IPS DF 6.9 (cell line): ENCODE data around the gene SLA2.
"Not testable (repeated sequence)": the region's sequence is repeated elsewhere in the genome, so short reads cannot be mapped to it uniquely, and the experiment has no call there.

ENCODE experiments used
- DNase-seq: peaks from one replicate; pipeline ENCODE4 v3.0.0-alpha.2; 2013; ENCODE audit warnings: low read depth, low spot score
- H3K27ac ChIP-seq: one replicate; pipeline ENCODE4 v1.5.1; 2013; ENCODE audit warnings: low read length, control low read depth
- H3K27me3 ChIP-seq: 2 replicates; pipeline ENCODE4 v1.6.1; 2013; ENCODE audit warnings: mild to moderate bottlenecking, low read length; ENCODE audit not compliant: control insufficient read depth, insufficient read depth
- H3K36me3 ChIP-seq: 2 replicates; pipeline ENCODE4 v1.6.1; 2013; ENCODE audit warnings: low read length; ENCODE audit not compliant: control insufficient read depth, insufficient read depth
- H3K4me1 ChIP-seq: 2 replicates; pipeline ENCODE4 v1.6.1; 2013; ENCODE audit warnings: low read length; ENCODE audit not compliant: control insufficient read depth, insufficient read depth
- H3K4me3 ChIP-seq: 2 replicates; pipeline ENCODE4 v1.5.1; 2013; ENCODE audit warnings: mild to moderate bottlenecking, low read length
- H3K9me3 ChIP-seq: 2 replicates; pipeline ENCODE4 v1.6.1; 2013; ENCODE audit warnings: low read length, inconsistent platforms; ENCODE audit not compliant: control insufficient read depth, insufficient read depth
- WGBS: extraction: QIAGEN DNeasy Blood & Tissue Kit; methylation state at CpG from one replicate; pipeline ENCODE4 v1.1.7; 2013; ENCODE audit warnings: mixed read lengths, missing lambda C conversion rate; ENCODE audit not compliant: insufficient read length, insufficient coverage; 5-methylcytosine and 5-hydroxymethylcytosine counted together

The SLA2 gene

DNA sequence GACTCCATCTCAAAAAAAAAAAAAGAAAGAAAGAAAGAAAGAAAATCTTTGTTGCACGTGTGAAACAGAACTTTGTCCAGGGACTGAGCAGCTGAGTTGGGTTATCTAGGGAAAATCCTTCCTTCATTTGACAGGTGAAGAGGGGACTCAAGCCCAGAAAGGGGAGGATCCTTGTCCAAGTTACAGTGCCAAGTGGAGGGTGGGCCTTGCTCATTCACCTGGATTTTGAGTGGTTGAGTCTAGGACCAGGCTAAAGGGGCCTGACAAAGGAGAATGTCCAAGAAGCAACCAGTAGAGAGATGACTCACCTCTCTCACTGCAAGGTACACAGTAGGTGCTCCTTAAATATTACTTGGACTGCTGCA lies 69.9 kb downstream of the SLA2 start:
- Histone ChIP-seq H3K27me3 (no peaks in the 10 kb centered on the region), H3K36me3 (peaks cover 7% of the 10 kb centered on the region; the same call in 1 of the 2 replicates), H3K4me3 (no peak overlapping the region), H3K27ac (no peak overlapping the region), H3K9me3 (no peaks in the 10 kb centered on the region), H3K4me1 (peaks cover 2% of the 10 kb centered on the region)
- no peak for DNase-seq
- no CpG with 5 or more reads among the region's 1 CpG for WGBS

DNA sequence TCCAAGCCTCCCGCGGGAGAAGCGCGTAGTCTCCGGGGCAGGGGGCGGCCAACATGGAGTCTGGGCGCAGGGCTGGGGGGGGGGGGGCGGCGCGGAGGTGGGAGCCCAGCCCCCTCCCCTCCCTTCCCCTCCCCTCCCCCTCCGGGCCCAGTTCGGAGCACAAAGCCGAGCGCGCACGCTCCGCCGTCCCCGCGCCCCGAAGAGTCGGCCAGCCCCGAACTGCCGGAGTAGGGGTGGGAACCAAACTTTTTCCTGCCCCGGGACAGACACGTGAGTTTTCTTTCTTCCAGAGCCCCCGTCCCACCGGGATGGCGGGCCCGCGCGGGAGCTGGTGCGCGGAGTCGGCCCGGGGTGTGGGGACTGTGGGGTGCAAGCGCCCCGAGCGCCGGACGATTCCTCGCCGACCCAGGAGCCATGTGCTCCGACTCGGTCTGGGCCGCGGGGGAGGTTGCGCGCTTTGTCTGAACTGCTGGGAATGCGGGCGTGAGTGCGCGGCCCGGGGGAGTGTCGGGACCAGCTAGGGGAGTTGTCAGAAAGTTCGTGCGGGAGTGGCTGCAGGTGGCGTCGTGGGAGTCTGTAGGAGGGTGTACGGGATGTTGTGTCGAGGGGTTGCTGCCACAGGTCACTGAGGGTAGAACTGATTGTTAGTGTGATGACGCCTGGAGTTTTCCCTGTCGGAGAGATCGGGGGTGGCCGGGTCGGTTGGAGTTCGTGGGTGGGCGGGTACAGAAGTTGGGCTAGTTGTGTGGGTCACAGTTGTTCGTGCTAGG lies 71.4 kb downstream of the SLA2 start:
- Histone ChIP-seq H3K4me3 (peak overlapping the region; percentile 90), H3K36me3 (peaks cover 5% of the 10 kb centered on the region; the same call in 1 of the 2 replicates), H3K4me1 (peaks cover 2% of the 10 kb centered on the region), H3K27ac (no peak overlapping the region), H3K27me3 (no peaks in the 10 kb centered on the region), H3K9me3 (no peaks in the 10 kb centered on the region)
- no peak for DNase-seq
- WGBS: no CpG with 5 or more reads among the region's 69 CpGs

DNA sequence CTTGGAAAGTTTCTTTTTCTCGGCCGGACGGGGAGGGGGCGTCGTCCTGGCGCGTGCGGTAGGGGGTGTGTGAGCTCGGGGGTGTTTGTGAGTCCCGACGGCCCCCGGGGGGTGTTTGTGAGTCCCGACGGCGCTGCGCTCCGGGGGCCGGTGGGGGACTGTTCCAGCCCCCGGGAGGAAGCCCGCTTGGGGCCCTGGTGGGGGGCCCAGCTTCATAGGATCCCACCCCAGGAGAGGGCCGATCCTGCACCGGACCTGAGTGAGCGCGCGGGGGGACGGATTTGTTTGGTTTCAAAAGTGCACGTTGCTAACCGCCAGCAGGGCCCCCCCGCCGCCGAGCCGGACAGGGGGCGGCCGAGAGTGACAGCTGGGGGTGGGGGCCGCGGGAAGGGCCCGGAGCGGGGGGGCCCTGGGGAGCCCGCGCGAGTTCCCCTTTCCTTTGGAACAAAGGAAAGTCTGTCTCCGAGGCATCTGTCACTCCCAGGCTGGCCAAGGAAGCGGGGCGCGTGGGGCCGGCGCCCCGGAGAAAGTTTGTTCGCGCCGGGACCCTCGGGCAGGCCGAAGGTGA lies 72.1 kb downstream of the SLA2 start:
- Histone ChIP-seq H3K27ac (no peak overlapping the region), H3K27me3 (no peaks in the 10 kb centered on the region), H3K4me1 (peaks cover 2% of the 10 kb centered on the region), H3K9me3 (no peaks in the 10 kb centered on the region), H3K36me3 (peaks cover 4% of the 10 kb centered on the region; the same call in 1 of the 2 replicates), H3K4me3 (peak overlapping the region; percentile 90)
- no peak for DNase-seq
- no CpG with 5 or more reads among the region's 53 CpGs for WGBS

DNA sequence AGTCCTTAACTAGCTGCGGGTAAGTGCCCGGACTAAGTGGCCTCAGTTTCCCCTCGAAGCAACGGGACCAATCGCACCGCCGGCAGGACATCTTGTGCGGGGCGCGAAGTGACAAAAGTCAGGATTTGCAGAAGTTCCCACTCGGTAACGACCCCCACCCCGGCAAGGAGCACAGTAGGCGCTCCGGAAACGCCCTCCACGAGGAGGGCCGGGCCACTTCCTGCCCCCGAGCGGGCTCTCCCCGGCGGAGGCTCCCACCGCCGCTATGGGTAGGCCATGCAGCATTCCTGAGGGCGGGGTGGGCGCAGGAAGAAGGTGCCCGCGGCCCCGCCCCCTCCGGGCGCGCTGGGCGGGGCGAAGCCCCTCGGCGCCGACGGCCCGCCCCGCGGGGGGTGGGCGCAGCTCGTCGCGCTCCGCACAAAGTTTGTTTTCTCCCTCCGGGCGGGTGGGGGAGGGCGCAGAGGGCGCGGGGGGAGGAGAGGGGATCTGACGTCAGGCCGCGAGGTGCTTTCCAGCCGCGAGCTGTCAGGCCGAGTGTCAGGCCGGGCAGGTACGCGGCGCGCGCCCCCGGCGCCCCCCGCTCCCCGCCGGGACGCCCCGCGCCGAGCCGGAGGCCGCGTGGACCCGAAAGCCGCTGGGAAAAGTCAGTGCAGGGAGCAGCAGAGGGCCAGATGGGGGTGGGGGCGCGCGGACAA lies 72.7 kb downstream of the SLA2 start, which contains the start of gene TGIF2:
TSS of gene TGIF2 (plus strand) at position 495 of the 695 bp plus-strand sequence. CDS start 5,178 bp downstream, outside the sequence.
- H3K4me1 ChIP-seq: peaks cover 2% of the 10 kb centered on the region
- no peak for DNase-seq
- no peaks in the 10 kb centered on the region for H3K9me3 ChIP-seq
- H3K27ac ChIP-seq: no peak within 1 kb of the TSS
- H3K27me3 ChIP-seq: no peaks in the 10 kb centered on the region
- H3K4me3 ChIP-seq: peak within 1 kb of the TSS; percentile 90
- no peaks in the 10 kb centered on the region for H3K36me3 ChIP-seq
- no CpG with 5 or more reads among the region's 80 CpGs for WGBS

DNA sequence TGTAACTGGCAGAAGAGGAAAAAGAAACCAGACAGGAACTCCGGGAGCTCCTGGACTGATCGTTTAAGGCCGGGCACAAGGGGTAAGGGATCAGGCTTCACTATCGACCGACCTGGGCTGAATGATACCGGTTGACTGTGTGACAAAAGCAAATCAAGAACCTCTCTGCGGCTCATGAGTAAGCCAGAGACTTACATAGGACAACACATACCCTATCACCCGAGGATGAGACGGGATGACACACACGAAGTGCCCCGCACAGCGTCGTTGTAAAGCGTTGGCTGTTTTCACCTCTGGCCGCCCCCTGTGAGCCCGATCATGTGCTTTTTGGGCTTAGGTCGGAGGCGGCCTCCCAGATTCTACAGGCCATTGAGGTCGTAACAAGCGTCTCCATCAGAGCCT lies 73.3 kb downstream of the SLA2 start:
- H3K27ac ChIP-seq: no peak overlapping the region
- no peak for DNase-seq
- H3K9me3 ChIP-seq: no peaks in the 10 kb centered on the region
- H3K36me3 ChIP-seq: no peaks in the 10 kb centered on the region
- H3K4me3 ChIP-seq: peak overlapping the region; percentile 31; the same call in 1 of the 2 replicates
- no CpG with 5 or more reads among the region's 20 CpGs for WGBS
- H3K27me3 ChIP-seq: no peaks in the 10 kb centered on the region
- H3K4me1 ChIP-seq: peaks cover 2% of the 10 kb centered on the region

DNA sequence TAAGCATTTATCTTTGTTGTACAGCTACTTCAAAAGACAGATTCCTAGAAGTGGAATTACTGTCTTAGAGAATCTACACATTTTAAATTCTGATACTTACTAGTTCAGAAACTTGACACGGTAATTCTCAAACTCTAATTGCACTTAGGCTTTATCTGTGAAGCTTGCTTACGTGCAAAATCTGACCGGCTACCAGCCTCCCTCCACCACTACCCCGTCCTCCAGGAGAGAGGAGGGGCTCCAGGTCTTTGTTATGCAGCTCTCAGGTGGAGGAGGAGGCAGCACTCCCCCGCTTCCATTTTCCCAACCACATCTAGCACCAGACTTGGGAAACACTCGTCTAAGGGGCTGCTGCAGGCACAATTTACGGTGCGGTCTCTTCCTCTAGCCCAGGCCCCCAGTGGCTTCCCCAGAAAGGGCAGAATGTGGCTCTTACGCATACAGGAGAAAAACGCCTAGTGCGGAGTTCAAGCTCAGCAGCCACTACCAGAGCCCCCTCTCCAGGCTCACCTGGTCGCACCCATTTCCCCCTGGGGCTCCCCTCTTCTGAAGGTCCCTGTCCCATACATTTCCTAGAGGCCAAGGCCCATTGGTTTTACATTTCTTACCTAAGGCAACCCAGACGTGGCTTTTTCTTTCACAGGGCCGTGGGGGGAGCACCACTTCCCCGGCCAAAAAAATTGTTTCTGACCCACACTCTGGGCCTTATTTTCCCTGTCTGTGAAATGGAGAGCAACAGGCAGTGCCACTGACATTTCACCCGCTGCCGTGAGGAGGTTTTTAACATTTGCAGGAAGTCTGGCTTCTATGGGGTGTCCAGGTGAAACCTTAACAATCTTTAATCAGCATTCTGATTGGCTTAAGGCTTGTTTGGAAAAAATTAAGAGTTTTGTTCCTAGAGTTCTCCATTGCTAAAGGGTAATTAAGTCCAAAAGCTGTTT lies 74.2 kb downstream of the SLA2 start:
- no peaks in the 10 kb centered on the region for H3K9me3 ChIP-seq
- WGBS: no CpG with 5 or more reads among the region's 17 CpGs
- H3K27ac ChIP-seq: peak overlapping the region; percentile 34
- H3K27me3 ChIP-seq: no peaks in the 10 kb centered on the region
- no peak for DNase-seq
- H3K4me1 ChIP-seq: peaks cover 2% of the 10 kb centered on the region
- no peaks in the 10 kb centered on the region for H3K36me3 ChIP-seq
- H3K4me3 ChIP-seq: peak overlapping the region; percentile 6; the same call in 1 of the 2 replicates

DNA sequence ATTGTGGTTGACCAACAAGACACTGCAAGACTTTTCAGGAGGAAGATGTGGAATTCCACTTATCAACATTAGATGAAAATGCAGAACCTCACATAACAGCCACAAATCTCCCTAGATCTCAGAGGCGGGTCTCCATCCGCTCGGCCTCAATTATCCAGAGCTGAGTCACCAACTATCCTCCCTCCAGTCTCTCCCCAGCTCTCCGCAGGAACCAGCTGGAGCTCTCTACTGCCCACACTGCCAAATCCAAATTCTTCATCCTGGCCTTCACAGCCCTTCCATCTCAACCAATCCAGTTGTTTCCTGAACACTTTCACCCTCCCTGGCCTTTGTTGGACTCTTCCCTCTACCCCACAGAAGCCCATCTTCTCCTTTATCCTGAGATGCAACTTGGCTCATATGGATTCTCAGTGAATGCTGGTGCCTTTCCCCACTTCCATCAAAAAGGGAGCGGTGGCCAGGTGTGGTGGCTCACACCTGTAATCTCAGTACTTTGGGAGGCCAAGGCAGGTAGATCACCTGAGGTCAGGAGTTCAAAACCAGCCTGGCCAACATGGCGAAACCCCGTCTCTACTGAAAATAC lies 76.1 kb downstream of the SLA2 start:
- Histone ChIP-seq H3K36me3 (no peaks in the 10 kb centered on the region), H3K27ac (no peak overlapping the region), H3K4me3 (no peak overlapping the region), H3K27me3 (no peaks in the 10 kb centered on the region), H3K9me3 (no peaks in the 10 kb centered on the region; the same call in 1 of the 2 replicates), H3K4me1 (no peaks in the 10 kb centered on the region)
- WGBS: no CpG with 5 or more reads among the region's 7 CpGs
- DNase-seq: no peak

DNA sequence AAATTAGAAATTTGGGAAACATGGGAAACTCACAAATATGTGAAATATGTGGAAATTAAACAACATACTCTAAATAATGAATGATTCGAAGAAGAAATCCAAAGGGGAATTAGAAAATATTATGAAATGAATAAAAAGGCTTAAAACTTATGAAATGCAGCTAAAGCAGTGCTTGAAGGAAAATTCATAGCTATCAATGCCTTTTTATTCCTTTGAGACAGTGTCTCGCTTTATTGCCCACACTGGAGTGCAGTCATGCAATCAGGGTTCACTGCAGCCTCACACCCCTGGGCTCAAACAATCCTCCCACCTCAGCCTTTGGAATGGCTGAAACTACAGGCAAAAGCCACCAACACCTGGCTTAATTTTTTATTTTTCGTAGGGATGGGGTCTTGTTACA lies 80.5 kb downstream of the SLA2 start:
- no CpG with 5 or more reads among the region's 3 CpGs for WGBS
- Histone ChIP-seq H3K4me3 (no peak overlapping the region), H3K27ac (no peak overlapping the region), H3K36me3 (no peaks in the 10 kb centered on the region), H3K4me1 (peaks cover 2% of the 10 kb centered on the region; the same call in 1 of the 2 replicates), H3K9me3 (no peaks in the 10 kb centered on the region; the same call in 1 of the 2 replicates), H3K27me3 (no peaks in the 10 kb centered on the region)
- DNase-seq: no peak

DNA sequence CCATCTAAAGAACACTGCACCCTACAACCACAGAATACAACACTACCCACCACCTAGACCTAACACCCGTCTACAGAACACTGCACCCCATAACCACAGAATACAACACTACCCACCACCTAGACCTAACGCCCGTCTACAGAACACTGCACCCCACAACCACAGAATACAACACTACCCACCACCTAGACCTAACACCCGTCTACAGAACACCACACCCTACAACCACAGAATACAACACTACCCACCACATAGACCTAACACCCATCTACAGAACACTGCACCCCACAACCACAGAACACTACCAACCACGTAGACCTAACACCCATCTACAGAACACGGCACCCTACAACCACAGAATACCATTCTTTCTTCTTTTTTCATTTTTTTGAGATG lies 81.3 kb downstream of the SLA2 start:
- not testable (repeated sequence) for H3K36me3 ChIP-seq, H3K4me3 ChIP-seq, DNase-seq, H3K27ac ChIP-seq, H3K27me3 ChIP-seq, H3K9me3 ChIP-seq, H3K4me1 ChIP-seq
- no CpG with 5 or more reads among the region's 6 CpGs for WGBS
